SU-DHL-6 (cell line): Measurements from ENCODE around the gene NTF3.

Experiments
- CTCF ChIP-seq: fragments of 200-600 bp; sonication (generic); IDR thresholded peaks from one replicate; pipeline ENCODE4 v1.5.1; 2017; ENCODE audit warnings: antibody characterized with exemption, mild to moderate bottlenecking, low read length, moderate library complexity; ENCODE audit not compliant: insufficient read depth, poor library complexity, severe bottlenecking
- EZH2phosphoT487 ChIP-seq: fragments of 200-600 bp; sonication (generic), shearing (Covaris generic); conservative IDR thresholded peaks from 2 replicates; pipeline ENCODE4 v1.6.1; 2018; ENCODE audit warnings: mild to moderate bottlenecking, antibody characterized with exemption, low read length, moderate library complexity, mixed read lengths

GRCh38 chr12:5492562-5492961 is 60.7 kb downstream of the NTF3 start:
- no peak for TF ChIP-seq CTCF
- no peak for TF ChIP-seq EZH2phosphoT487
